Measurements from ENCODE around the gene SPA17. TPM values are rescaled to one million over a fixed set of nuclear protein-coding genes. Genes with fewer than 3 reads are reported as not detected.

Gene SPA17
- total and polyA plus RNA-seq, 2 of the 4 experiments (the other 2 are of a cell fraction), result 9.9 to 10.6 TPM

GRCh38 chr11:124700028-124700427, 26.3 kb downstream of the SPA17 start:
- Histone ChIP-seq H2BK15ac (ENCODE audit: low read depth, low read length) (no peak overlapping the region), H3K9me1 (ENCODE audit: insufficient read depth, low read length) (no peaks in the 10 kb centered on the region), H3K14ac (replicated peaks; ENCODE audit: low read depth, low read length) (no peak overlapping the region), H3K4ac (ENCODE audit: low read depth, low read length) (no peak overlapping the region), H3K56ac (ENCODE audit: extremely low read depth, insufficient read depth, low read length) (no peak overlapping the region), H3K4me2 (ENCODE audit: low read depth, low read length) (no peak overlapping the region), H2AFZ (replicated peaks; ENCODE audit: low read length, poor library complexity) (no peak overlapping the region), H2AK9ac (replicated peaks; ENCODE audit: low read depth, low read length, poor library complexity) (no peak overlapping the region), H3K18ac (ENCODE audit: low read depth, low read length) (no peak overlapping the region), H3K23ac (ENCODE audit: low read depth, low read length) (no peak overlapping the region), H2AK5ac (ENCODE audit: low read depth, low read length) (no peak overlapping the region), H4K5ac (ENCODE audit: low read depth, low read length) (no peak overlapping the region), H3K79me1 (ENCODE audit: low read depth in 1 of 2, low read length in 2 of 2) (no peaks in the 10 kb centered on the region), H4K20me1 (ENCODE audit: insufficient read depth, low read length) (no peaks in the 10 kb centered on the region), H2BK120ac (ENCODE audit: low read depth, low read length) (no peak overlapping the region), H3K36me3 (ENCODE audit: control insufficient read depth, insufficient read depth, low read length) (no peaks in the 10 kb centered on the region), H3K27ac (ENCODE audit: insufficient read depth, low read length) (no peak overlapping the region), H3K9me3 (ENCODE audit: control insufficient read depth, insufficient read depth, low read length) (peaks cover 3% of the 10 kb centered on the region; the same call in 1 of the 2 replicates), H3K4me1 (ENCODE audit: control insufficient read depth, insufficient read depth, low read length) (no peaks in the 10 kb centered on the region), H4K8ac (ENCODE audit: low read depth in 2 of 2, low read length in 2 of 2) (no peak overlapping the region), H4K91ac (ENCODE audit: insufficient read depth, low read depth, low read length) (no peak overlapping the region), H3K27me3 (ENCODE audit: control insufficient read depth, insufficient read depth, low read length) (peaks cover 6% of the 10 kb centered on the region), H2BK20ac (ENCODE audit: low read depth, low read length) (no peak overlapping the region), H3K4me3 (ENCODE audit: insufficient read depth, low read depth, low read length) (no peak overlapping the region), H2BK5ac (ENCODE audit: low read depth, low read length, poor library complexity, severe bottlenecking) (no peak overlapping the region), H3K9ac (ENCODE audit: low read depth, low read length) (no peak overlapping the region)
- POLR2A ChIA-PET (ENCODE audit: unreplicated experiment), result no interaction called here
- DNase-seq (no peak), ATAC-seq (ENCODE audit: low read depth) (no peak)
- TF ChIP-seq POLR2A (IDR thresholded peaks at IDR 0.05; ENCODE audit: low read depth, low read length) (no peak), RFX5 (IDR thresholded peaks at IDR 0.05; ENCODE audit: low read depth, low read length) (no peak), RCOR1 (IDR thresholded peaks at IDR 0.05; ENCODE audit: insufficient replicate concordance, low read length) (no peak), ELK1 (IDR thresholded peaks at IDR 0.05; ENCODE audit: borderline replicate concordance, low read depth, low read length) (no peak), FOS (IDR thresholded peaks at IDR 0.05; ENCODE audit: low read depth, low read length) (no peak), SMC3 (IDR thresholded peaks at IDR 0.05; ENCODE audit: low read depth, low read length) (no peak), USF2 (IDR thresholded peaks at IDR 0.05; ENCODE audit: low read depth, low read length) (no peak), CEBPB (IDR thresholded peaks at IDR 0.05; ENCODE audit: low read depth, low read length) (no peak), MAZ (IDR thresholded peaks at IDR 0.05; ENCODE audit: borderline replicate concordance, low read depth, low read length) (no peak), RAD21 (IDR thresholded peaks at IDR 0.05; ENCODE audit: low read length) (no peak), CTCF (conservative IDR thresholded peaks at IDR 0.05; ENCODE audit: low read depth, low read length) (no peak), CHD1 (IDR thresholded peaks at IDR 0.05; ENCODE audit: low read depth, low read length) (no peak), MAFK (IDR thresholded peaks at IDR 0.05; ENCODE audit: low read depth, low read length) (no peak), BHLHE40 (IDR thresholded peaks at IDR 0.05; ENCODE audit: low read depth, low read length) (no peak), MXI1 (IDR thresholded peaks at IDR 0.05; ENCODE audit: borderline replicate concordance, low read depth, low read length) (no peak), NFE2L2 (IDR thresholded peaks at IDR 0.05; ENCODE audit: low read depth, low read length) (no peak)
- in situ Hi-C loops (cut with MboI; ENCODE audit: low sequenced_read_pairs), result no loop called here
- dilution Hi-C loops (cut with HindIII; ENCODE audit: low sequenced_read_pairs, unreplicated experiment), result no loop called here
- intact Hi-C loops (cut with micrococcal nuclease), result no loop called here
- CTCF ChIA-PET, result no interaction called here
- BruUV-seq (replicated peaks), result no TSS peak
